Measurements from ENCODE around the gene SMARCAL1.

- TF ChIP-seq CTCF (IDR thresholded peaks at IDR 0.05) (no peak), POLR2AphosphoS5 (IDR thresholded peaks at IDR 0.05; ENCODE audit: low read depth, low read length) (no peak), REST (IDR thresholded peaks at IDR 0.05; ENCODE audit: insufficient read depth in 1 of 2, low read depth in 2 of 2, low read length in 1 of 2) (no peak), TCF7L2 (IDR thresholded peaks at IDR 0.05; ENCODE audit: low read depth, low read length) (no peak), SIN3A (IDR thresholded peaks at IDR 0.05; ENCODE audit: borderline replicate concordance, insufficient read depth, low read depth, low read length) (no peak)
These were observed 10.8 kb downstream of the SMARCAL1 start for GRCh38 chr2:216423071-216423470.
